GM19238 (cell line): ENCODE measurements around the gene RAI1.
"Not testable (repeated sequence)": the region's sequence is repeated elsewhere in the genome, so short reads cannot be mapped to it uniquely, and the experiment has no call there.

Experiments
- DNase-seq: peaks from one replicate; pipeline ENCODE4 v3.0.0; 2011; ENCODE audit warnings: low spot score; ENCODE audit not compliant: insufficient read length

Gene RAI1

DNA sequence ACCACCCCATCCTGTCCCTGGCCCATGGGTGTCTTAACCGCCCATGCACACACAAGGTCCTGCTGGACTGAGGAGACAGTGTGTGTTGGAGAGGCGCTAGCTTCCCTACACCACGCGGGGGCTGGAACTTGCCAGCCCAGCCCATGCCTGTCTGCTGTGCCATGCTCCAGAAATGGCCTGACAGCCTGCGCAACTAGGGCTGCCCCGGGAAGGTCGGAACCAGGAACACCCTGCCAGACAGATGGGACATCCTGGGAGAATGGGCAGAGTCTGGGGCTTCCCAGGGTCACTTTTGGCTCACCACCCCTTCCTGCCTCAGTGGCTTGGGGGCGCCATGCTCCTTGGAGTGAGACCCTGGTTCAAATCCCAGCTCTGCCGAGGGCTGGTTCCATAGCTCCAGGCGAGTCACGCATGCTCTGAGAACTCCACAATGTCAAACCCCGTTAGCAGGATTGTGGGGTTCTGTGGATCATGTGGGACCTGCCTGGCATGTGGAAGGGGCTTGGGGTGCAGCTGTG is 119.3 kb downstream of the RAI1 start:
- DNase-seq: no peak

DNA sequence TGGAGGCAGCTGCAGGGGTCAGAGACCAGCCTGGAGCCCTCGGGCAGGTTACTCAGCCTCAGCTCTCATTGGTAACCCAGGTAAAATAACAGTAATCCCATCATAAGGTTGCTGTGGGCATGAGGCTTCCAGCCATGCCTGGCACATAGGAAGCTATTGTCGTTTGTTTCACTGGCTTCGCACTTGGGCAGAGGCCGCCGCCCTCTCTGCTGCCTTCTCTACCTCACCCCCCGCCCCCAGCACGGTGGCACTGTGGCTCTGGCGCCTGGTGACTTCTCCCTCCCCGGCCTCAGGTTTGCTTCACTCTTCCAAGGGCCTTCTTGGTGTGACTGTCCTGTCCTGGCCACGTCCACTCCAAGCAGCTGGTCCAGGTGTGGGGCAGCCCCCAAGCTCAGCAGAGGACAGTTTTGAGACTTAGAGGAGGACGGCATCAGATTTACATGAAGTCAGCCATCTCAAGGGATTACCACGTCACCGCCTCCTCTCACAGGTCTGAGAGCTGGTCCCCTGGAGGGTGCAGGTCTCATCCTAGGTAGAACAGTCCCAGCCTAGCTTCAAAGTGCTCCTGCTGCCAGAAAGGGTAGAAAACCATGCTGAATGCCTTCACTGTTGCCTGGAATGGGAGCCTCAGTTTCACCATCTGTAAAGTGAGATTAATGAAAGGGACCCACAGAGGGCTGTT is 120.7 kb downstream of the RAI1 start:
- DNase-seq: no peak

DNA sequence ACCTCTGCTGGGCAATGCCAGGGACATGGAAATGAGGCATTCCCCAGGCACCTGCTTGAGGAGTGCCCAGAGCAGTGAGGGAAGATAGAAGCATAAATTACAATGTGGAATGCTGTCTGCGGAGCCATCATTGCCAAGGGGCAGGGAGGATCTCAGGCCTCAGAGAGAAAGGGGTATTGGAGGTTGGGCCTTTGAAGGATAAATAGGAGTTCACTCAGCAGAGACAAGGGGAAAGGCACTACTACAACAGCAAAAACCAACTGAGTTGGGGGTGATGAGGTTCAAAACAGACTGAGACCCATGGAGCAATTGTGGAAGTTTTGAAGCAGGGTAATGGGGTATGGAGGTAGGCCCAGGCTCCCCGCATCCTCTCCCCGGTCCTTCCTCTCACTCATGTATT is 122.7 kb downstream of the RAI1 start:
- DNase-seq: no peak

DNA sequence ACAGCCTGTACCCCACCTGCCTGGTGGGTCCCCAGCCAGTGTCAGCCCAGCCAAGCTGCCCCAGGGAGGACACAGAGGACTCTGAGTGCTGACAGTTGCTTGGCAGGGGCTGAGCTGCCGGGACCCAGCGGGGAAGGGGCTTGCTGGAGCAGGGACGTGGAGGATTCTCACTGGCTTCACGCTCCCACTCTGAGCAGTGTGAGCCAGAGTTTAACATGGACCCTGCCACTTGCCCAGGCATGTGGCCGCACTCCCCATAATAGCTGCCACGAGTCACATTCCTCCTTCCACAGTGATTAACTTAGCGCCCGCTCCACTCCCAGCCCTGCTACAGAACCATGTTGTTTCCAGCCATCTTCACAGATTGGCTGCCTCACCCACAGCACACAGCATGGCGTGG is 124.3 kb downstream of the RAI1 start:
- no peak for DNase-seq

- DNase-seq: no peak
These were observed 124.8 kb downstream of the RAI1 start for GRCh38 chr17:17806035-17806434.

GRCh38 chr17:17806611-17807274 is 125.5 kb downstream of the RAI1 start:
- DNase-seq: no peak

GRCh38 chr17:17807440-17807839 is 126.2 kb downstream of the RAI1 start:
- DNase-seq: no peak

DNA sequence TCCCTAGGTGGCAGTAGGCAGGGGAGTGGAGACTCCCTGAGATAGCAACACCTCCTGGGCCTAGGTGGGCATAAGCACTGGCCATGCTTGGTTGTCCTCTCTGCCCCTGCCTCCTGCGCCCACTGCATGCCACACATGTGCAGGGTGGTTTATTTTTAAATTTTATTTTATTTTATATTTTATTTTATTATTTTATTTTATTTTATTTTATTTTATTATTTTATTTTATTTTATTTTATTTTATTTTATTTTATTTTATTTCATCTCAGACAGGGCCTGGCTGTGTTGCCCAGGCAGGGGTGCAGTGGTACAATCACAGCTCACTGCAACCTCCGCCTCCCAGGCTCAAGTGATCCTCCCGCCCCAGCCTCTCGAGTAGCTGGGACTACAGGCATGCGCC is 126.9 kb downstream of the RAI1 start:
- not testable (repeated sequence) for DNase-seq

GRCh38 chr17:17808706-17809432 is 127.6 kb downstream of the RAI1 start:
- peak; percentile 86 for DNase-seq

- DNase-seq: no peak
These were observed 128.3 kb downstream of the RAI1 start for GRCh38 chr17:17809531-17810083.

DNA sequence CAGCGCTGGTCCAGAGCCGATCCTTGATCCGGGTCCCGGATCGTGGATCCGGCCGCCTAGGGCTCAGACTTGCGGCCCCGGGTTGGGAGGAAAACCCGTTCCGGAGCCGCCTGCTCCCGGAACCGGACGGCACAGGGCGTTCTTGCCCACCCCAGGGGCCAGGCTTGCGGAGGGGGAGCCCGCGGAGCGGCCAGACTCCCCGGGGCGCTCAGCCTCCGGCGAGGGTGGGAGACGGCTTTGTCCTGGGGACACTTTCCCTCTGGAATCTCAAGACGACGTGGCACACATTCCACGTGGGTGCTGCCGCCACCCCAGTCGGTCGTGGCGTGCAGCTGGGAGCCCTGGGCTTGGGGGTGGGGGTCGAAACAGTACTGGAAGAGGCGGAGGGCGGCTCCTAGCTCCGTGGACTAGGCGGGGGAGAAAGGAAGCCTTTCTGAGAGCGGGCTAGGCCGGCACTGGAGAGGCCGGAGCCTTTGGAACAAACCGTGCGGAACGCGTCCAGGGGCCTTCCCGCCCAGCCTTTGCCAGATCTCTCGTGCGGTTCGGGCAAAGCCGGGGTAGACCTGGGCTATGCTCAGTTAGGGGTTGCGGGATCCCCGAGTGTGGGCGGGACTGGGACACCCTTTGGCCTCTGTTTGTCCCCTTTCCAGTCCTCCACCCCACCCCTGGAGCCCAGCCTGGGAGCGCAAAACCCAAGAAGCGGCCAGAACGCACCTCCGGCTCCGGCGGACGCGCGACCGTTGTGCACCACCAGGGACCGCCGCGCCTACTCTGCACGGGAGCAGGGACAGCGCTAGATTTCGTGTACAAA is 129.0 kb downstream of the RAI1 start:
- no peak for DNase-seq

DNA sequence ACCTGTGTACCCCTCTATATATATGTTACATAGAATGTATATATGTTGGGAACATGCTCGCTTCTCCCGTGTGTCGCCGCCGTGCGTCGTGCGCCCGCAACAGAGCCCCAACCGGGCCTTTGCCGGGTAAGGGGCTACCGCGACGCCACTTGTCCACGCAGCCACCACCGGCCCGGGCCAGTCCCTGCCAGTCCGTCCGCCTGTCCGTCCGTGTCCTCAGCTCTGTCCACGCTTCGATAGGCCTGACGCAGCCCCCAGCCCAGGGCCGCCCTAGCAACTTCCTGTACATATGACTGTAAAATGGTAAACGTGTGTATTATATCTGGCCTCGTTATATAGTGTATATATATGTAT is 129.6 kb downstream of the RAI1 start:
- no peak for DNase-seq

GRCh38 chr17:17811381-17812210 is 130.3 kb downstream of the RAI1 start:
- DNase-seq: no peak

DNA sequence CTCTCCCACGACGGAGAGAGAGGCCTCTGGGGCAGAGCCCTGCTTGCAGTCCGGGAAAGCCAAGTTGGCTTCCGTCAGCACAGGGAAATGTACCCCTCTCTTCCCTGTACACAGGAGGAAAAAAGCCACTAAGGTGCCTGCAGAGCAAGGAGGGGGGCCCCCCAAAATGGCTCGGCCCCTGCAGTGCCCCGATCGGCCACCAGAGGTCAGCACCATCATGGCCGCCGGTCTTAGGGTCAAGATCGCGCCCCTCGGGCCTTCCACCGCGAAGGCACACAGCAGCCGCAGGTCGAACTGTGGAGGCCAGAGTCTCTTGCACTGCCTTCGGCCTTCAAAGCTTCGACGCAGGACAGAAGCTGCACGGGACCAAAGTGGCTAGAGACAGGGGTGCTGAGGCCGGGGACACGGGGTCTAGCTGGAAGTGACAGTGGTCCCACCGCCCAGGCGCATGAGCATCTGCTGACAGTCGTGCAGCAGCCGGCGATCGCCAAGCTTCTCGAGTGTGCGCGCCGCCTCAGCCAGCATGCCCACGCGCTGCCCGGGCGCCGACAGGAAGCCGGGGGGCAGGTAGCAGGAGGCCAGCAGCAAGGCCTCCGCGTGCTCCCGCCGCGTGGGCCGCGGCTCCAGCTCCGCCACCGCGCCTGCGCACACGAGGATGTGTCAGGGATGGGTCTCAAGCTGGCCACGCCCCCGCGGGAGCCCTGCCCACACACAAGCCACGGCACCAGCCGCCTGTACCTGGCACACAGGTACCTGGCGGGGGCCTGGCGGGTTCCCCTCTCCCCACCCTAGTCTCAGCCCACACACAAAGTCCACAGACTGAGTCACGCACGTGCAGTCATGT is 131.2 kb downstream of the RAI1 start:
- peak; percentile 95 for DNase-seq

GRCh38 chr17:17813055-17813724 is 131.9 kb downstream of the RAI1 start:
- DNase-seq: no peak

DNA sequence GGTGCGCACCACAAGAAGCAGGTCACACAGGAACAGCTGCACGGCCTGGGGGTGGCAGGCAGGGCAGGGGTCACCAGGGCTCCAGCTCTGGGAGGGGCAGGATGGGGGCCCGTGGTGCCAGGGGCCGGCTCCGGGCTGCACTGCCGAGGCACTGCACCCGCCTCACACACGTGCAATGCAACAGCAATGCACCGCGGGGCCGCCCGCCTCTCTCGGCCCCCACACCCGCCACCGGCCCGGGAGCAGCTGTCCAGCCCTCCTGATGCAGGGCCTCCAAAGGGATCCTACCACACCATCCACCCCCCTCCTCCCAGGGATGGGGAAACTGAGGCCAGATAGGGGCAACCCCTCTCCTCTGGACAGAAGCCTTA is 132.5 kb downstream of the RAI1 start:
- no peak for DNase-seq

GRCh38 chr17:17814162-17815061 is 133.2 kb downstream of the RAI1 start:
- DNase-seq: no peak

- no peak for DNase-seq
These were observed 133.8 kb downstream of the RAI1 start for GRCh38 chr17:17815062-17815406.
